K562 (cell line): ENCODE results near the gene FRMPD3. TPM values are rescaled to one million over a fixed set of nuclear protein-coding genes. Genes with fewer than 3 reads are reported as not detected.

Experiments used
- ATAC-seq: fragments of 200-7000 bp; cut with Tn5 transposase; 3 replicates; pipeline ENCODE4 v1.9.1; 2020; ENCODE audit warnings: moderate library complexity
- BruUV-seq: library from RNA; stranded (reverse); fragments of 400-500 nt; replicated peaks from 2 replicates; lab custom pipeline; 2021; lab: Mats Ljungman, UMichigan
- CTCF ChIA-PET: fragments of 300-600 bp; formaldehyde crosslinking; extraction: SDS; loops from one replicate; lab custom pipeline; 2021; ENCODE audit warnings: low intra/inter-chr PET ratio; lab: Yijun Ruan, JAX
- POLR2A ChIA-PET: fragments of 300-600, 350-650 bp; sonication (Branson Sonifier 250); formaldehyde crosslinking; extraction: SDS; loops from one replicate; lab custom pipeline; 2021; ENCODE audit warnings: antibody characterized with exemption, inconsistent platforms; lab: Yijun Ruan, JAX
- DNase-seq, 4 experiments: peaks; one replicate each; pipeline versions ENCODE4 v3.0.0 to v3.0.0-alpha.2; 2011 to 2018; ENCODE audit warnings: low spot score in 3 of 4, mixed read lengths in 3 of 4; ENCODE audit errors: extremely low read depth in 1 of 4
- FAIRE-seq: peaks from 2 replicates; lab custom pipeline; 2011; peaks lifted over from hg19 to GRCh38; lab: Jason Lieb, UNC
- H2AFZ ChIP-seq: 2 replicates; pipeline ENCODE4 v1.6.0; 2011; ENCODE audit warnings: low read depth, low read length, control low read depth, inconsistent platforms
- H3K27ac ChIP-seq: fragments of 200-600 bp; 3 replicates; pipeline ENCODE4 v1.8.0; 2011; ENCODE audit warnings: low read depth, mild to moderate bottlenecking, control low read depth, inconsistent platforms, low read length, moderate library complexity, mixed read lengths; ENCODE audit errors: extremely low read depth
- H3K27me3 ChIP-seq, 2 experiments: fragments of 300-600 bp in 1 of 2; 2 replicates in 1 of 2; 3 replicates in 1 of 2; pipeline versions ENCODE4 v1.6.0 to v1.8.0; 2011; ENCODE audit warnings: inconsistent platforms in 2 of 2, low read length in 2 of 2, mild to moderate bottlenecking in 1 of 2, mixed read lengths in 1 of 2, moderate library complexity in 1 of 2; ENCODE audit not compliant: control insufficient read depth in 2 of 2, insufficient read depth in 2 of 2
- H3K36me3 ChIP-seq: fragments of 300-600 bp; 3 replicates; pipeline ENCODE4 v1.8.0; 2011; ENCODE audit warnings: mild to moderate bottlenecking, low read length, inconsistent platforms; ENCODE audit not compliant: control insufficient read depth, insufficient read depth
- H3K4me1 ChIP-seq, 2 experiments: fragments of 200-600 bp in 1 of 2; replicated peaks in 1 of 2; 2 replicates in 1 of 2; 3 replicates in 1 of 2; pipeline versions ENCODE4 v1.5.1 to v1.8.0; 2011; ENCODE audit warnings: inconsistent platforms in 2 of 2, low read length in 2 of 2, mild to moderate bottlenecking in 1 of 2, mixed read lengths in 1 of 2, moderate library complexity in 1 of 2; ENCODE audit not compliant: control insufficient read depth in 2 of 2, insufficient read depth in 2 of 2
- H3K4me2 ChIP-seq: 2 replicates; pipeline ENCODE4 v1.6.1; 2011; ENCODE audit warnings: low read length, control low read depth, inconsistent platforms, mixed read lengths; ENCODE audit not compliant: insufficient read depth
- H3K4me3 ChIP-seq: fragments of 200-600 bp; sonication (generic), shearing (Covaris generic); 2 replicates; pipeline ENCODE4 v1.5.1; 2016; ENCODE audit warnings: control low read depth, inconsistent platforms
- H3K79me2 ChIP-seq: fragments of 200-600 bp; 3 replicates; pipeline ENCODE4 v1.8.0; 2011; ENCODE audit warnings: low read length, inconsistent platforms; ENCODE audit not compliant: control insufficient read depth, insufficient read depth
- H3K9ac ChIP-seq, 2 experiments: 2 replicates each; pipeline versions ENCODE4 v1.6.0 to v1.6.1; 2011; ENCODE audit warnings: low read depth in 2 of 2, low read length in 2 of 2, control low read depth in 1 of 2, inconsistent platforms in 1 of 2, mild to moderate bottlenecking in 1 of 2, mixed read lengths in 1 of 2; ENCODE audit not compliant: insufficient read depth in 1 of 2
- H3K9me1 ChIP-seq: one replicate; pipeline ENCODE4 v1.6.0; 2011; ENCODE audit warnings: inconsistent platforms, mild to moderate bottlenecking, low read length, moderate library complexity; ENCODE audit not compliant: control insufficient read depth, insufficient read depth
- H3K9me3 ChIP-seq: replicated peaks from 2 replicates; pipeline ENCODE4 v1.5.1; 2011; ENCODE audit warnings: low read depth, low read length, inconsistent platforms; ENCODE audit not compliant: control insufficient read depth, insufficient read depth
- H4K20me1 ChIP-seq: replicated peaks from 2 replicates; pipeline ENCODE4 v1.6.1; 2011; ENCODE audit warnings: low read length, inconsistent platforms, mixed read lengths; ENCODE audit not compliant: control insufficient read depth, insufficient read depth
- SMAD4 ChIP-seq: fragments of 250-450 bp; sonication (Bioruptor Pico); conservative IDR thresholded peaks from 2 replicates; pipeline ENCODE4 v1.8.0; 2021; ENCODE audit warnings: inconsistent platforms, mild to moderate bottlenecking, moderate library complexity
- SMARCB1 ChIP-seq: IDR thresholded peaks from 2 replicates; pipeline ENCODE4 v1.6.1; 2011; ENCODE audit warnings: improper control_type of control experiment, low read depth; ENCODE audit not compliant: insufficient read length
- SRSF1 ChIP-seq: fragments of 200-400 bp; formaldehyde crosslinking; IDR thresholded peaks from 2 replicates; pipeline ENCODE4 v1.6.1; 2017; ENCODE audit warnings: mild to moderate bottlenecking, low read depth, low read length, moderate library complexity
- ZKSCAN8 ChIP-seq: fragments of 200-800 bp; sonication (Bioruptor generic); IDR thresholded peaks from 2 replicates; pipeline ENCODE4 v1.6.1; 2016; ENCODE audit warnings: missing genetic modification characterization, missing compliant biosample characterization
- ZNF263 ChIP-seq: sonication (generic); formaldehyde crosslinking; IDR thresholded peaks from 2 replicates; pipeline ENCODE4 v1.8.0; 2022; ENCODE audit warnings: mild to moderate bottlenecking, missing genetic modification reagents, borderline replicate concordance
- WGBS: fragments of 100-300 bp; shearing (Covaris generic); methylation state at CpG from one replicate; pipeline ENCODE4 v1.1.6; 2016; ENCODE audit warnings: low coverage, mixed read lengths; ENCODE audit not compliant: insufficient coverage; ENCODE audit errors: missing lambda C conversion rate; 5-methylcytosine and 5-hydroxymethylcytosine counted together
- in situ Hi-C: fragments of 300-500 bp; cut with MboI; formaldehyde crosslinking; loops from 4 replicates; pipeline ENCODE4 v1.15.0; 2018; ENCODE audit warnings: inconsistent platforms, mixed read lengths
- intact Hi-C: fragments of 100-400 bp; cut with micrococcal nuclease; formaldehyde crosslinking; loops from 2 replicates; pipeline ENCODE4 v1.14.2; 2022
- polyA plus RNA-seq, 8 experiments: library from polyadenylated mRNA; depleted of rRNA in 4 of 8; stranded (reverse) in 5 of 8; unstranded in 3 of 8; fragments of >200 nt; fragmentation: Nextera tagmentation in 2 of 8; fragmentation: Illumina TruSeq in 1 of 8; extraction: Ambion mirVana in 2 of 8; extraction: Trizol in 1 of 8; gene quantifications; 2 replicates each; pipeline versions ENCODE4 v1.2.1 to v1.2.3, GENCODE V29; 2011 to 2014; ENCODE audit warnings: inconsistent platforms in 1 of 8, missing spikeins in 1 of 8
- total RNA-seq, 7 experiments: library from RNA; depleted of rRNA in 6 of 7; stranded (reverse); fragments of >200 nt in 6 of 7; fragmentation: Illumina TruSeq in 2 of 7; extraction: Trizol in 2 of 7; gene quantifications; 2 replicates each; pipeline versions ENCODE4 v1.2.1 to v1.2.3, GENCODE V29; 2011 to 2021; ENCODE audit warnings: low replicate concordance in 1 of 7
- TF ChIP-seq, protein P1 (sequence below), 3 experiments: IDR thresholded peaks in 2 of 3; conservative IDR thresholded peaks in 1 of 3; 2 replicates each; pipeline ENCODE4 v1.5.1; 2011 to 2012; ENCODE audit warnings: low read length in 3 of 3, mild to moderate bottlenecking in 3 of 3, control low read depth in 2 of 3, improper control_type of control experiment in 1 of 3, inconsistent platforms in 1 of 3, low read depth in 1 of 3, mixed read lengths in 1 of 3, moderate library complexity in 1 of 3; ENCODE audit not compliant: insufficient read depth in 2 of 3

FRMPD3 gene
- total and polyA plus RNA-seq, 9 of the 15 experiments (the other 6 are each of a cell fraction or from before 2014, with no cell fraction given), result not detected

- Histone ChIP-seq H3K4me2 (no peak overlapping the region), H3K79me2 (no peaks in the 10 kb centered on the region), H3K9me3 (no peaks in the 10 kb centered on the region), H4K20me1 (no peaks in the 10 kb centered on the region), H3K4me1 (peaks cover 0 to 9% of the 10 kb centered on the region in 2 experiments; a peak in 2 of 5 replicates), H3K36me3 (no peaks in the 10 kb centered on the region), H3K27me3 (peaks cover 2 to 25% of the 10 kb centered on the region in 2 experiments; a peak in 3 of 5 replicates), H2AFZ (no peak overlapping the region), H3K27ac (no peak overlapping the region), H3K4me3 (no peak overlapping the region), H3K9ac (no peak overlapping the region), H3K9me1 (no peaks in the 10 kb centered on the region)
- FAIRE-seq (no peak), DNase-seq (no peak), ATAC-seq (no peak)
- CTCF ChIA-PET, result no interaction called here
- no TSS peak for BruUV-seq
- in situ Hi-C loops, result no loop called here
- no peak for TF ChIP-seq ZNF263 (CRISPR knock-in tag)
- no peak for TF ChIP-seq ZKSCAN8
- no peak for TF ChIP-seq SRSF1
- TF ChIP-seq SMAD4 (CRISPR knock-in tag), result no peak
- intact Hi-C loops, result no loop called here
- POLR2A ChIA-PET, result interaction anchor here (0.6 kb wide), 1 partner anchor 59 kb away, joined by 3 read pairs; no protein-coding TSS in a partner anchor
- WGBS, result 10% methylated on average over 3 of the region's 6 CpGs
Observed at GRCh38 chrX:107448625-107448997, 841 bp upstream of the FRMPD3 start.

DNA sequence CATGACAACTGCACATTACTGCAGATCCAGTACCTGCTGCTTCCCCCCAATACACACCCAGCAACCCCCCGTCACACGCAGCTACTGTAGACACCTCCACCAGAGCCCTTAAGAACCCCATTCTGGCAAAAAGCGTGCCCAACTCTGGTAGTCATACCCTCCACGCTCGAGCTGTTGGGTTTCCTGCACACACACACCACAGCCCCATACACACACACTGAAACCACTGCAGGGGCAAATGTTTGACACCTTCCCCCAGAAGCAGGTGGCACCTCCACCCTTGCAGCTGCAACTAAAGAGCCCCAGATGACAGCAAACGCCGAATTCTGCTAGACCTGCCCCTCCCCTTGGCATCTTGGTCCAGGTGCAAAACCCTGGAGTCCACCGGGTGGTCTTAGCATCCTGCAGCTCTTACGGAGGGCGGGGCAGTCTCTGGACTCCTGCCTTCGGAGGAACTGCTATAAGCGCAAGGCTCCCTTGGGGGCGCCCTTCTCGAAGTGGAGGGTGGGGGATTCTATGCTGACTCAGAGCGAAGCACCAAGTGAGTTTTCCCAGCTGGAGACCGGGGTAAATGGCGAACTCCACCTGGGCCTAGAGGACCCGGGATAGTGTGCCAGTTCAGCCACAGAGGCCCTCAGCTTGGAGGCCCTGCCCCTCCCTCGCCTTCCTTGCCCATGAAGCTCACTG is 1.5 kb downstream of the FRMPD3 start:
- peaks cover 2 to 25% of the 10 kb centered on the region in 2 experiments; a peak in 3 of 5 replicates for H3K27me3 ChIP-seq
- H4K20me1 ChIP-seq, result no peaks in the 10 kb centered on the region
- H3K9me3 ChIP-seq, result no peaks in the 10 kb centered on the region
- 12% methylated on average over 11 of the region's 19 CpGs for WGBS
- ChIA-PET POLR2A (interaction anchor here (0.6 to 0.7 kb wide), 2 partner anchors 23 to 199 kb away, joined by 4 read pairs; no protein-coding TSS in a partner anchor), CTCF (interaction anchor here (0.6 kb wide), 1 partner anchor 11 kb away, joined by 3 read pairs; no protein-coding TSS in a partner anchor)
- H3K4me1 ChIP-seq, result peaks cover 0 to 9% of the 10 kb centered on the region in 2 experiments; a peak in 2 of 5 replicates
- TF ChIP-seq, protein P1, sequence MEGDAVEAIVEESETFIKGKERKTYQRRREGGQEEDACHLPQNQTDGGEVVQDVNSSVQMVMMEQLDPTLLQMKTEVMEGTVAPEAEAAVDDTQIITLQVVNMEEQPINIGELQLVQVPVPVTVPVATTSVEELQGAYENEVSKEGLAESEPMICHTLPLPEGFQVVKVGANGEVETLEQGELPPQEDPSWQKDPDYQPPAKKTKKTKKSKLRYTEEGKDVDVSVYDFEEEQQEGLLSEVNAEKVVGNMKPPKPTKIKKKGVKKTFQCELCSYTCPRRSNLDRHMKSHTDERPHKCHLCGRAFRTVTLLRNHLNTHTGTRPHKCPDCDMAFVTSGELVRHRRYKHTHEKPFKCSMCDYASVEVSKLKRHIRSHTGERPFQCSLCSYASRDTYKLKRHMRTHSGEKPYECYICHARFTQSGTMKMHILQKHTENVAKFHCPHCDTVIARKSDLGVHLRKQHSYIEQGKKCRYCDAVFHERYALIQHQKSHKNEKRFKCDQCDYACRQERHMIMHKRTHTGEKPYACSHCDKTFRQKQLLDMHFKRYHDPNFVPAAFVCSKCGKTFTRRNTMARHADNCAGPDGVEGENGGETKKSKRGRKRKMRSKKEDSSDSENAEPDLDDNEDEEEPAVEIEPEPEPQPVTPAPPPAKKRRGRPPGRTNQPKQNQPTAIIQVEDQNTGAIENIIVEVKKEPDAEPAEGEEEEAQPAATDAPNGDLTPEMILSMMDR (IDR thresholded peaks at IDR 0.05 in 2 of 3, conservative IDR thresholded peaks at IDR 0.05 in 1 of 3; ENCODE audit: insufficient read depth in 2 of 3, low read depth in 1 of 3, low read length in 3 of 3), result peak in 2 of 3 experiments; percentile 28 to 48; a peak in 4 of 6 replicates
- no peak for TF ChIP-seq SMARCB1
- no TSS peak for BruUV-seq
- H3K79me2 ChIP-seq, result no peaks in the 10 kb centered on the region
- FAIRE-seq, result no peak
- in situ Hi-C loops (no loop called here), intact Hi-C loops (no loop called here)
- no peak overlapping the region for H3K9ac ChIP-seq
- H3K4me3 ChIP-seq, result no peak overlapping the region
- H3K9me1 ChIP-seq, result no peaks in the 10 kb centered on the region
- H3K4me2 ChIP-seq, result no peak overlapping the region
- peak; percentile 86 for ATAC-seq
- no peaks in the 10 kb centered on the region for H3K36me3 ChIP-seq
- no peak overlapping the region for H2AFZ ChIP-seq
- DNase-seq, result peak; percentile 16 to 37 (median 30)
- no peak overlapping the region for H3K27ac ChIP-seq
